Mesenchymal stem cell (in vitro differentiated cells and primary cell): Measurements from ENCODE around the gene NRXN3.

Source experiments
- DNase-seq: peaks from one replicate; pipeline ENCODE4 v3.0.0-alpha.2; 2013
- H2AFZ ChIP-seq: one replicate; pipeline ENCODE4 v1.6.1; 2013; ENCODE audit warnings: low read depth, mild to moderate bottlenecking, control low read depth, inconsistent platforms, low read length, moderate library complexity
- H2AK5ac ChIP-seq: 2 replicates; pipeline ENCODE4 v1.6.1; 2013; ENCODE audit warnings: low read length, moderate library complexity, mild to moderate bottlenecking, inconsistent platforms; ENCODE audit not compliant: severe bottlenecking
- H2BK120ac ChIP-seq: one replicate; pipeline ENCODE4 v1.6.1; 2013; ENCODE audit warnings: low read depth, mild to moderate bottlenecking, inconsistent platforms, low read length, moderate library complexity
- H2BK12ac ChIP-seq, 2 experiments: one replicate each; pipeline ENCODE4 v1.6.1; 2013; ENCODE audit warnings: inconsistent platforms in 2 of 2, low read length in 2 of 2, mild to moderate bottlenecking in 2 of 2, moderate library complexity in 2 of 2, control low read depth in 1 of 2
- H2BK15ac ChIP-seq: one replicate; pipeline ENCODE4 v1.6.1; 2013; ENCODE audit warnings: mild to moderate bottlenecking, low read depth, inconsistent platforms; ENCODE audit not compliant: poor library complexity, severe bottlenecking
- H2BK5ac ChIP-seq: 2 replicates; pipeline ENCODE4 v1.6.1; 2013; ENCODE audit warnings: low read depth, mild to moderate bottlenecking, low read length, control low read depth, inconsistent platforms; ENCODE audit not compliant: poor library complexity, severe bottlenecking
- H3K14ac ChIP-seq, 2 experiments: one replicate each; pipeline ENCODE4 v1.6.1; 2013; ENCODE audit warnings: inconsistent platforms in 2 of 2, low read length in 2 of 2, control low read depth in 1 of 2, mild to moderate bottlenecking in 1 of 2, moderate library complexity in 1 of 2
- H3K18ac ChIP-seq, 2 experiments: one replicate each; pipeline ENCODE4 v1.6.1; 2013; ENCODE audit warnings: inconsistent platforms in 2 of 2, low read length in 2 of 2, control low read depth in 1 of 2, low read depth in 1 of 2, mild to moderate bottlenecking in 1 of 2
- H3K23ac ChIP-seq, 2 experiments: one replicate each; pipeline ENCODE4 v1.6.1; 2013; ENCODE audit warnings: inconsistent platforms in 2 of 2, low read length in 2 of 2, mild to moderate bottlenecking in 2 of 2, moderate library complexity in 2 of 2, control low read depth in 1 of 2
- H3K27ac ChIP-seq: 2 replicates; pipeline ENCODE4 v1.5.1; 2013; ENCODE audit warnings: mild to moderate bottlenecking, moderate library complexity, low read length, control low read depth, inconsistent platforms; ENCODE audit not compliant: poor library complexity, severe bottlenecking
- H3K27me3 ChIP-seq, 2 experiments: 2 replicates each; pipeline versions ENCODE4 v1.6.1 to v1.7.0; 2013; ENCODE audit warnings: low read length in 2 of 2, mild to moderate bottlenecking in 2 of 2, moderate library complexity in 2 of 2, control low read depth in 1 of 2, inconsistent platforms in 1 of 2; ENCODE audit not compliant: control insufficient read depth in 1 of 2, insufficient read depth in 1 of 2
- H3K36me3 ChIP-seq, 2 experiments: 2 replicates each; pipeline versions ENCODE4 v1.6.1 to v1.7.0; 2013; ENCODE audit warnings: low read length in 2 of 2, control low read depth in 1 of 2, inconsistent platforms in 1 of 2, low read depth in 1 of 2, mild to moderate bottlenecking in 1 of 2; ENCODE audit not compliant: insufficient read depth in 2 of 2, control insufficient read depth in 1 of 2
- H3K4ac ChIP-seq, 2 experiments: one replicate each; pipeline ENCODE4 v1.6.1; 2013; ENCODE audit warnings: inconsistent platforms in 2 of 2, low read length in 2 of 2, mild to moderate bottlenecking in 2 of 2, moderate library complexity in 2 of 2, control low read depth in 1 of 2, low read depth in 1 of 2
- H3K4me1 ChIP-seq: 2 replicates; pipeline ENCODE4 v1.6.1; 2013; ENCODE audit warnings: low read depth, low read length, control low read depth; ENCODE audit not compliant: control insufficient read depth, insufficient read depth
- H3K4me2 ChIP-seq: 2 replicates; pipeline ENCODE4 v1.6.1; 2013; ENCODE audit warnings: low read length, mild to moderate bottlenecking, inconsistent platforms; ENCODE audit not compliant: poor library complexity, severe bottlenecking
- H3K4me3 ChIP-seq, 2 experiments: 2 replicates each; pipeline versions ENCODE4 v1.5.1 to v1.7.0; 2013; ENCODE audit warnings: low read length in 2 of 2, mild to moderate bottlenecking in 2 of 2, control low read depth in 1 of 2, low read depth in 1 of 2; ENCODE audit not compliant: insufficient read depth in 1 of 2
- H3K79me1 ChIP-seq: replicated peaks from 2 replicates; pipeline ENCODE4 v1.6.1; 2013; ENCODE audit warnings: mild to moderate bottlenecking, control low read depth, low read length, inconsistent platforms; ENCODE audit not compliant: poor library complexity, severe bottlenecking
- H3K9ac ChIP-seq: 2 replicates; pipeline ENCODE4 v1.7.0; 2013; ENCODE audit warnings: mild to moderate bottlenecking, low read length, moderate library complexity
- H3K9me3 ChIP-seq: 2 replicates; pipeline ENCODE4 v1.7.0; 2013; ENCODE audit warnings: mild to moderate bottlenecking, low read length; ENCODE audit not compliant: control insufficient read depth
- H4K8ac ChIP-seq: one replicate; pipeline ENCODE4 v1.6.1; 2013; ENCODE audit warnings: inconsistent platforms, mild to moderate bottlenecking, low read length, moderate library complexity
- H4K91ac ChIP-seq: one replicate; pipeline ENCODE4 v1.6.1; 2013; ENCODE audit warnings: mild to moderate bottlenecking, low read length, inconsistent platforms
- WGBS: methylation state at CpG from one replicate; pipeline ENCODE4 v1.1.7; 2013; ENCODE audit warnings: mixed read lengths; 5-methylcytosine and 5-hydroxymethylcytosine counted together

Gene NRXN3

GRCh38 chr14:79728331-79728730 lies 1558.2 kb downstream of the NRXN3 start:
- no peak overlapping the region for H4K8ac ChIP-seq
- H3K27me3 ChIP-seq, result no peaks in the 10 kb centered on the region
- H3K4me2 ChIP-seq, result no peak overlapping the region
- no peak overlapping the region for H2BK120ac ChIP-seq
- H2AK5ac ChIP-seq, result no peak overlapping the region
- no peak overlapping the region for H2BK12ac ChIP-seq
- H3K14ac ChIP-seq, result no peak overlapping the region
- WGBS, result 74% methylated on average over 3 of the region's 3 CpGs
- H3K27ac ChIP-seq, result no peak overlapping the region
- H3K9me3 ChIP-seq, result no peaks in the 10 kb centered on the region
- no peak overlapping the region for H2AFZ ChIP-seq
- H2BK5ac ChIP-seq, result no peak overlapping the region
- no peak overlapping the region for H3K9ac ChIP-seq
- H3K4me3 ChIP-seq, result no peak overlapping the region
- H4K91ac ChIP-seq, result no peak overlapping the region
- H3K36me3 ChIP-seq, result no peaks in the 10 kb centered on the region
- no peak overlapping the region for H2BK15ac ChIP-seq
- no peaks in the 10 kb centered on the region for H3K4me1 ChIP-seq
- no peak for DNase-seq
- H3K79me1 ChIP-seq, result no peaks in the 10 kb centered on the region
- no peak overlapping the region for H3K4ac ChIP-seq
- no peak overlapping the region for H3K18ac ChIP-seq
- no peak overlapping the region for H3K23ac ChIP-seq

GRCh38 chr14:79729731-79730130 lies 1559.6 kb downstream of the NRXN3 start:
- Histone ChIP-seq H2AK5ac (no peak overlapping the region), H2BK120ac (no peak overlapping the region), H3K4me3 (no peak overlapping the region), H3K9me3 (no peaks in the 10 kb centered on the region), H3K36me3 (no peaks in the 10 kb centered on the region), H3K4ac (no peak overlapping the region), H2BK15ac (no peak overlapping the region), H2BK5ac (no peak overlapping the region), H3K14ac (no peak overlapping the region), H3K27ac (no peak overlapping the region), H4K91ac (no peak overlapping the region), H4K8ac (no peak overlapping the region), H3K23ac (no peak overlapping the region), H3K4me2 (no peak overlapping the region), H3K9ac (no peak overlapping the region), H3K27me3 (no peaks in the 10 kb centered on the region), H3K79me1 (no peaks in the 10 kb centered on the region), H3K18ac (no peak overlapping the region), H2BK12ac (no peak overlapping the region), H3K4me1 (no peaks in the 10 kb centered on the region), H2AFZ (no peak overlapping the region)
- DNase-seq, result no peak
- WGBS, result 88% methylated on average over 3 of the region's 3 CpGs

- H2BK120ac ChIP-seq, result no peak overlapping the region
- no peak overlapping the region for H2BK15ac ChIP-seq
- H2BK12ac ChIP-seq, result no peak overlapping the region
- H4K8ac ChIP-seq, result no peak overlapping the region
- H3K9ac ChIP-seq, result no peak overlapping the region
- no peak overlapping the region for H3K23ac ChIP-seq
- no peak overlapping the region for H3K27ac ChIP-seq
- no peak overlapping the region for H3K4me2 ChIP-seq
- WGBS, result no CpG with 5 or more reads among the region's 2 CpGs
- DNase-seq, result no peak
- H3K18ac ChIP-seq, result no peak overlapping the region
- no peak overlapping the region for H2AFZ ChIP-seq
- no peak overlapping the region for H3K14ac ChIP-seq
- no peak overlapping the region for H2BK5ac ChIP-seq
- no peak overlapping the region for H2AK5ac ChIP-seq
- H3K4ac ChIP-seq, result no peak overlapping the region
- H3K36me3 ChIP-seq, result no peaks in the 10 kb centered on the region
- no peaks in the 10 kb centered on the region for H3K9me3 ChIP-seq
- H4K91ac ChIP-seq, result no peak overlapping the region
- no peaks in the 10 kb centered on the region for H3K4me1 ChIP-seq
- H3K27me3 ChIP-seq, result no peaks in the 10 kb centered on the region
- H3K79me1 ChIP-seq, result no peaks in the 10 kb centered on the region
- H3K4me3 ChIP-seq, result no peak overlapping the region
These were observed 1560.0 kb downstream of the NRXN3 start for GRCh38 chr14:79730196-79730595.

- H3K79me1 ChIP-seq, result no peaks in the 10 kb centered on the region
- no peak overlapping the region for H3K18ac ChIP-seq
- peak overlapping the region; percentile 31 for H2BK5ac ChIP-seq
- 79% methylated on average over 4 of the region's 5 CpGs for WGBS
- H3K36me3 ChIP-seq, result no peaks in the 10 kb centered on the region
- H3K9me3 ChIP-seq, result peaks cover 7% of the 10 kb centered on the region
- H3K4ac ChIP-seq, result no peak overlapping the region
- H2BK15ac ChIP-seq, result no peak overlapping the region
- H3K27ac ChIP-seq, result no peak overlapping the region
- H3K9ac ChIP-seq, result no peak overlapping the region
- H3K4me3 ChIP-seq, result no peak overlapping the region
- DNase-seq, result no peak
- H2BK12ac ChIP-seq, result no peak overlapping the region
- no peak overlapping the region for H3K23ac ChIP-seq
- H2AFZ ChIP-seq, result no peak overlapping the region
- no peak overlapping the region for H2AK5ac ChIP-seq
- H4K91ac ChIP-seq, result no peak overlapping the region
- H3K4me2 ChIP-seq, result no peak overlapping the region
- H2BK120ac ChIP-seq, result no peak overlapping the region
- H4K8ac ChIP-seq, result no peak overlapping the region
- H3K4me1 ChIP-seq, result no peaks in the 10 kb centered on the region
- no peaks in the 10 kb centered on the region for H3K27me3 ChIP-seq
- no peak overlapping the region for H3K14ac ChIP-seq
These were observed 1560.8 kb downstream of the NRXN3 start for GRCh38 chr14:79730953-79731352.
